ENCODE results near the gene MAGOHB. TPM values are rescaled to one million over a fixed set of nuclear protein-coding genes. Genes with fewer than 3 reads are reported as not detected.
"Not testable (repeated sequence)": the region's sequence is repeated elsewhere in the genome, so short reads cannot be mapped to it uniquely, and the experiment has no call there.

The MAGOHB gene
- total RNA-seq (2021; fragmentation: NEBNext Ultra II Directional; extraction: Animal tissue kit (Norgen Biotek cat#: 25700)) = 10 to 100 TPM; 40.7 to 50.7 (median 47.4) TPM
- long read RNA-seq, transcript MAGOHB-201 (5 exons, 2,623 nt) = major isoform, 40 of 48 reads
- long read RNA-seq, partial matches to known transcripts = 3 of 48 reads
- long read RNA-seq, other reads (novel, unspliced or antisense) = 2 of 48 reads

DNA sequence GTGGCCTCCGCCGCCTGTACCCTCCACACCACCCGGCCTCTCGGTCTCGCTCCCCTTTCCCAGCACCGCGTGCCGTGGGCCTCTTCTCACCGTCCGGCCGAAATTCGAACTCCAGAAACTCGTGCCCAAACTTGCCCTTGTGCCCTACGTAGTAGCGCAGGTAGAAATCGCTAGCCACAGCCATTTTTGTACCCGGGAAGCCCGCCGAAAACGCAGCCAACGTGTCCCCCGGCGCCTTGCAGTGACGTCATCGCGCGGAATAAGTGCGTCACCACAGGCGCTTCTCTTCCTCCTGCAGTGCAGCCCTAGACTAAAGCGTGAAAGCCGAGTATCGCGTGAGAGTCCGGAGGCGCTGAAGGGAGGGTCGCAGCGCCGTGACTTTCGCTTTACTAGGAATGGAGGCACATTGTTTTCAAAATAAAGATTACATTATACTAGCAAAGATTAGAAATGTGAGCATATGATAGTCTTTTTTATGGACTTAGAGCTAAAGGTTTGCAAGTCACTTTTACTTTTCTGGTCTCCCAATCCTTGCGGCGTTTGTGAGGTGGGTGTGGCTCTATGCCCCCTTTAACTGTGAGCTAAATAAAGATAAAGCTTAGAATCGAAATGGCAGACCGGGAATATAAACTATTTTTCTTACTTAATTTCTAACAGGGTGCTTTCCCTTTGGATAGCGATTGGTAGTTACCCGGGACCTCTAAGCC, at the start of gene MAGOHB:
MAGOHB (minus strand) TSS at position 261 of the 707 bp plus-strand sequence; CDS start at position 184, 77 bp downstream.
- no peak for TF ChIP-seq CTCF (IDR thresholded peaks at IDR 0.05)
- H3K27me3 Mint-ChIP-seq (ENCODE audit: insufficient read depth) = peaks cover 7% of the 10 kb centered on the region
- H3K4me3 Mint-ChIP-seq = peak within 1 kb of the TSS; percentile 100
- no peaks in the 10 kb centered on the region for H3K9me3 Mint-ChIP-seq
- peaks cover 19% of the 10 kb centered on the region for H3K36me3 Mint-ChIP-seq (ENCODE audit: low read depth)
- DNase-seq = peak; percentile 95
- H3K27ac Mint-ChIP-seq = peak within 1 kb of the TSS; percentile 100
- peaks cover 46% of the 10 kb centered on the region for H3K4me1 Mint-ChIP-seq (ENCODE audit: low read depth)

- Mint-ChIP-seq H3K9me3 (peaks cover 18% of the 10 kb centered on the region), H3K36me3 (ENCODE audit: low read depth) (peaks cover 18% of the 10 kb centered on the region; the same call in 1 of the 2 replicates), H3K27me3 (ENCODE audit: insufficient read depth) (no peaks in the 10 kb centered on the region; the same call in 1 of the 2 replicates), H3K4me1 (ENCODE audit: low read depth) (peaks cover 17% of the 10 kb centered on the region), H3K4me3 (no peak overlapping the region), H3K27ac (no peak overlapping the region; the same call in 1 of the 2 replicates)
- TF ChIP-seq CTCF (IDR thresholded peaks at IDR 0.05) = no peak
- peak; percentile 46 for DNase-seq
Observed at GRCh38 chr12:10661338-10661737, 47.9 kb upstream of the MAGOHB start.

DNA sequence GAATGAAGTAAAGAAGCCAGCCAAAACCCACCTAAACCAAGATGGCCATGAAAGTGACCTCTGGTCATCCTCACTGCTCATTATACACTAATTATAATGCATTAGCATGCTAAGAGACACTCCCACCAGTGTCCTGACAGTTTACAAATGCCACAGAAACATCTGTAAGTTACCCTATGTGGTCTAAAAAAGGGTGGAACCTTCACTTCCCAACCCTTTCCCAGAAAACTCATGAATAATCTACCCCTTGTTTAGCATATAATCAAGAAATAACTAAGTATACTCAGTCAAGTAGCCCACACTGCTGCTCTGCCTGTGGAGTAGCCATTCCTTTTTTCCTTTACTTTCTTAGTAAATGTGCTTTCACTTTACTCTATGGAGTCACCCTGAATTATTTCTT, 40.6 kb upstream of the MAGOHB start:
- no peak for TF ChIP-seq CTCF (IDR thresholded peaks at IDR 0.05)
- H3K27me3 Mint-ChIP-seq (ENCODE audit: insufficient read depth) = no peaks in the 10 kb centered on the region; the same call in 1 of the 2 replicates
- H3K36me3 Mint-ChIP-seq (ENCODE audit: low read depth) = peaks cover 21% of the 10 kb centered on the region; the same call in 1 of the 2 replicates
- H3K4me3 Mint-ChIP-seq = no peak overlapping the region
- DNase-seq = no peak
- no peak overlapping the region for H3K27ac Mint-ChIP-seq
- H3K9me3 Mint-ChIP-seq = peaks cover 30% of the 10 kb centered on the region
- H3K4me1 Mint-ChIP-seq (ENCODE audit: low read depth) = peaks cover 10% of the 10 kb centered on the region

DNA sequence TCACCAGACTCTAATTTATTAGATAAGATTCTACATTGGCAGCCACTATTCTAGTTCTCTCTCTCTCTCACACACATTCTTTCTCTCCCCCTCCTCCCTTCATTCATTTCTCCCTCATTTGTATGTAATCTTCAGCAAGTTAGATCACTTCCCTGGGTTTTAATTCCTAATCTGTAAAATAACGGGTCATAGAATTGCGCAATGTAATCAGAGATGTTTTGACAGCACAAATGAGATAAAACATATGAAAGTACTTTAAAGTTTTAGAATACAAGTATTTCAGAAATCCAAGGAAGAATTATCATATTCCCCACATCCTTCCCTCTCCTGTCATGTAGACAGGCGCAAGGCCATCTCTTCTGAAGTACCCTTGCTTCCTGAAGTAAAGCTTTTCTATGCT, 38.8 kb upstream of the MAGOHB start:
- no peak for TF ChIP-seq CTCF (IDR thresholded peaks at IDR 0.05)
- H3K4me1 Mint-ChIP-seq (ENCODE audit: low read depth) = peaks cover 10% of the 10 kb centered on the region
- H3K9me3 Mint-ChIP-seq = peaks cover 26% of the 10 kb centered on the region
- no peaks in the 10 kb centered on the region; the same call in 1 of the 2 replicates for H3K27me3 Mint-ChIP-seq (ENCODE audit: insufficient read depth)
- H3K36me3 Mint-ChIP-seq (ENCODE audit: low read depth) = peaks cover 22% of the 10 kb centered on the region
- no peak overlapping the region for H3K4me3 Mint-ChIP-seq
- H3K27ac Mint-ChIP-seq = no peak overlapping the region
- no peak for DNase-seq

DNA sequence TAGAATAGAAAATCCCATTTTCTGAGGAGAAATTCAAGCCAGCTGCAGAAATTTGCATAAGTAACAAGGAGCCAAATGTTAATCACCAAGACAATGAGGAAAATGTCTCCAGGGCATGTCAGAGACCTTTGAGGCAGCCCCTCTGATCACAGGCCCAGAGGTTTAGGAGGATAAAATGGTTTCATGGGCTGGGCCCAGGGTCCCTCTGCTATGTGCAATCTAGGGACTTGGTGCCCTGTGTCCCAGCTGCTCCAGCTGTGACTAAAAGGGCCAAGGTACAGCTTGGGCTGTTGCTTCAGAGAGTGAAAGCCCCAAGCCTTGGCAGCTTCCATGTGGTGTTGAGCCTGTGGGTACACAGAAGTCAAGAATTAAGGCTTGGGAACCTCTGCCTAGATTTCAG, 33.2 kb upstream of the MAGOHB start:
- H3K27ac Mint-ChIP-seq; H3K27me3 Mint-ChIP-seq (ENCODE audit: insufficient read depth); DNase-seq; H3K4me3 Mint-ChIP-seq: not testable (repeated sequence)
- H3K4me1 Mint-ChIP-seq (ENCODE audit: low read depth) = peaks cover 19% of the 10 kb centered on the region
- H3K36me3 Mint-ChIP-seq (ENCODE audit: low read depth) = peaks cover 41% of the 10 kb centered on the region
- peaks cover 42% of the 10 kb centered on the region for H3K9me3 Mint-ChIP-seq

- H3K4me3 Mint-ChIP-seq = no peak overlapping the region
- no peak for DNase-seq
- H3K36me3 Mint-ChIP-seq (ENCODE audit: low read depth) = peaks cover 46% of the 10 kb centered on the region
- H3K4me1 Mint-ChIP-seq (ENCODE audit: low read depth) = peaks cover 26% of the 10 kb centered on the region
- H3K9me3 Mint-ChIP-seq = peaks cover 47% of the 10 kb centered on the region
- no peak for TF ChIP-seq CTCF (IDR thresholded peaks at IDR 0.05)
- H3K27me3 Mint-ChIP-seq (ENCODE audit: insufficient read depth) = no peaks in the 10 kb centered on the region; the same call in 1 of the 2 replicates
- no peak overlapping the region for H3K27ac Mint-ChIP-seq
Observed at GRCh38 chr12:10645910-10646309, 32.5 kb upstream of the MAGOHB start.

Data from HFFc6 (cell line).